Transverse colon (tissue), 4 donors: ENCODE results near the gene SCTR. TPM values are rescaled to one million over a fixed set of nuclear protein-coding genes. Genes with fewer than 3 reads are reported as not detected.

ENCODE experiments used
- DNase-seq: peaks from one replicate; pipeline ENCODE4 v3.0.0-alpha.2; 2019
- H3K27ac ChIP-seq, 4 donors: fragments of 200-600 bp; sonication (generic); 2 replicates each; pipeline ENCODE4 v1.5.1; 2016 to 2018; ENCODE audit warnings: inconsistent platforms in 4 of 4
- H3K27me3 ChIP-seq: fragments of 200-600 bp; sonication (generic); 2 replicates; pipeline ENCODE4 v1.5.1; 2017; ENCODE audit warnings: inconsistent platforms
- H3K36me3 ChIP-seq, 4 donors: fragments of 200-600 bp; sonication (generic); 2 replicates each; pipeline ENCODE4 v1.5.1; 2017 to 2019; ENCODE audit warnings: inconsistent platforms in 4 of 4
- H3K4me1 ChIP-seq, 4 donors: fragments of 200-600 bp; sonication (generic); 2 replicates each; pipeline ENCODE4 v1.5.1; 2017 to 2020; ENCODE audit warnings: inconsistent platforms in 4 of 4
- H3K4me3 ChIP-seq, 4 donors: fragments of 200-600 bp; sonication (generic); 1 replicate in 1 of 4; 2 replicates in 3 of 4; pipeline versions ENCODE4 v1.5.1 to v1.6.1; 2017 to 2019; ENCODE audit warnings: inconsistent platforms in 4 of 4
- H3K9me3 ChIP-seq, 2 donors: fragments of 200-600 bp; sonication (generic); 2 replicates each; pipeline ENCODE4 v1.5.1; 2017 to 2019; ENCODE audit warnings: inconsistent platforms in 2 of 2
- EP300 ChIP-seq: sonication (generic); formaldehyde crosslinking; IDR thresholded peaks from one replicate; pipeline ENCODE4 v1.6.1; 2017; ENCODE audit warnings: antibody characterized with exemption, low read depth
- POLR2A ChIP-seq: fragments of 450-650 bp; IDR thresholded peaks from one replicate; pipeline ENCODE4 v1.6.1; 2016; ENCODE audit warnings: antibody characterized with exemption, mild to moderate bottlenecking, moderate library complexity
- POLR2AphosphoS5 ChIP-seq, 3 donors: sonication (generic); formaldehyde crosslinking; IDR thresholded peaks; one replicate each; pipeline ENCODE4 v1.6.1; 2016; ENCODE audit warnings: antibody characterized with exemption in 3 of 3
- WGBS, 2 donors: methylation state at CpG; one replicate each; pipeline ENCODE4 v1.1.5; 2018; ENCODE audit warnings: low coverage in 1 of 2; 5-methylcytosine and 5-hydroxymethylcytosine counted together
- in situ Hi-C, 4 donors: fragments of 200-750 bp; cut with MboI; loops; one replicate each; pipeline versions ENCODE4 v1.15.0 to v1.15.1; 2017; ENCODE audit warnings: low sequenced_read_pairs in 3 of 4, low pct_ligation_motif_present in 1 of 4, low pct_unique_long_range_greater_than_20kb in 1 of 4
- intact Hi-C: fragments of 100-400 bp; cut with DNase I; formaldehyde crosslinking; loops from one replicate; pipeline ENCODE4 v1.15.1; 2023; ENCODE audit warnings: low total_unique reads
- total RNA-seq, 4 donors: library from RNA; depleted of rRNA; stranded (reverse); fragments of >200 nt; gene quantifications; one replicate each; pipeline ENCODE4 v1.1.0, GENCODE V29; 2016
- TF ChIP-seq, protein P1 (sequence below), 5 experiments: fragments of 200-600 bp in 3 of 5; fragments of 450-650 bp in 2 of 5; sonication (generic) in 3 of 5; IDR thresholded peaks; 1 replicate in 2 of 5; 2 replicates in 3 of 5; pipeline ENCODE4 v1.5.1; 2016 to 2017; ENCODE audit warnings: antibody characterized with exemption in 5 of 5, inconsistent platforms in 3 of 5, mild to moderate bottlenecking in 2 of 5, moderate library complexity in 1 of 5

Gene SCTR
- total RNA-seq: not detected

- in situ Hi-C loops: no loop called here
- H3K4me3 ChIP-seq: no peak within 1 kb of the TSS
Measured at GRCh38 chr2:119523952-119524694, at the start of gene SCTR. Gene SCTR, minus strand, starts transcription at chr2:119524483. Its CDS starts 257 bp downstream, at chr2:119524226.

DNA sequence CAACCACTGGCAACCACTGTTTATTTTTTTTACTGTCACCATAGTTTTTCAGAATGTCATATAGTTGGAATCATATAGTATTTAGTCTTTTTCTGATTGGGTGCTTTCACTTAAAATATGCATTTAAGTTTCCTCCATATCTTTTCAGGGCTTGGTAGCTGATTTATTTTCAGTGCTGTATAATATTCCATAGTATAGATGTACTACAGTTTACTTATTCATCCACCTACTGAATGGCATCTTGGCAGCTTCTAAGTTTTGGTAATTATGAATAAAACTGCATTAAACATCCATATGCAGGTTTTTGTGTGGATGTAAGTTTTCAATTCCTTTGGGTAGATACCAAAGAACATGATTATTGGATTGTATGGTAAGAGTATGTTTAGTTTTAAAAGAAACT lies 43.0 kb upstream of the SCTR start:
- no peak for DNase-seq
- peaks cover 0 to 4% of the 10 kb centered on the region in 2 donors for H3K9me3 ChIP-seq
- H3K27ac ChIP-seq: no peak overlapping the region
- in situ Hi-C loops (no loop called here), intact Hi-C loops (no loop called here)
- TF ChIP-seq, protein P1, sequence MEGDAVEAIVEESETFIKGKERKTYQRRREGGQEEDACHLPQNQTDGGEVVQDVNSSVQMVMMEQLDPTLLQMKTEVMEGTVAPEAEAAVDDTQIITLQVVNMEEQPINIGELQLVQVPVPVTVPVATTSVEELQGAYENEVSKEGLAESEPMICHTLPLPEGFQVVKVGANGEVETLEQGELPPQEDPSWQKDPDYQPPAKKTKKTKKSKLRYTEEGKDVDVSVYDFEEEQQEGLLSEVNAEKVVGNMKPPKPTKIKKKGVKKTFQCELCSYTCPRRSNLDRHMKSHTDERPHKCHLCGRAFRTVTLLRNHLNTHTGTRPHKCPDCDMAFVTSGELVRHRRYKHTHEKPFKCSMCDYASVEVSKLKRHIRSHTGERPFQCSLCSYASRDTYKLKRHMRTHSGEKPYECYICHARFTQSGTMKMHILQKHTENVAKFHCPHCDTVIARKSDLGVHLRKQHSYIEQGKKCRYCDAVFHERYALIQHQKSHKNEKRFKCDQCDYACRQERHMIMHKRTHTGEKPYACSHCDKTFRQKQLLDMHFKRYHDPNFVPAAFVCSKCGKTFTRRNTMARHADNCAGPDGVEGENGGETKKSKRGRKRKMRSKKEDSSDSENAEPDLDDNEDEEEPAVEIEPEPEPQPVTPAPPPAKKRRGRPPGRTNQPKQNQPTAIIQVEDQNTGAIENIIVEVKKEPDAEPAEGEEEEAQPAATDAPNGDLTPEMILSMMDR (IDR thresholded peaks at IDR 0.05): no peak
- no peak for TF ChIP-seq EP300
- TF ChIP-seq POLR2A: no peak
- TF ChIP-seq POLR2AphosphoS5 (IDR thresholded peaks at IDR 0.05): no peak
- no peaks in the 10 kb centered on the region for H3K36me3 ChIP-seq
- no peaks in the 10 kb centered on the region for H3K4me1 ChIP-seq
- no peaks in the 10 kb centered on the region for H3K27me3 ChIP-seq
- H3K4me3 ChIP-seq: no peak overlapping the region

More at GRCh38 chr2:119523952-119524694, at the start of gene SCTR:
- H3K4me1 ChIP-seq: peaks cover 0 to 3% (median 0%) of the 10 kb centered on the region in 4 donors
- TF ChIP-seq POLR2AphosphoS5 (IDR thresholded peaks at IDR 0.05) (no peak), EP300 (no peak), POLR2A (no peak)
- TF ChIP-seq, protein P1 (IDR thresholded peaks at IDR 0.05): no peak
- DNase-seq: no peak
- peaks cover 53% of the 10 kb centered on the region for H3K27me3 ChIP-seq
- no peaks in the 10 kb centered on the region for H3K9me3 ChIP-seq
- intact Hi-C loops: no loop called here
- 29% methylated on average over 44 of the region's 74 CpGs; no CpG with 5 or more reads in 1 of the 2 donors for WGBS, 2 donors
- H3K27ac ChIP-seq: no peak within 1 kb of the TSS
- H3K36me3 ChIP-seq: no peaks in the 10 kb centered on the region

GRCh38 chr2:119565481-119565880 lies 41.2 kb upstream of the SCTR start:
- in situ Hi-C loops: no loop called here
- no peak overlapping the region for H3K27ac ChIP-seq
- no peaks in the 10 kb centered on the region for H3K4me1 ChIP-seq
- intact Hi-C loops: no loop called here
- H3K36me3 ChIP-seq: no peaks in the 10 kb centered on the region
- no peak for DNase-seq
- TF ChIP-seq, protein P1 (IDR thresholded peaks at IDR 0.05): no peak
- TF ChIP-seq POLR2AphosphoS5 (IDR thresholded peaks at IDR 0.05): no peak
- no peak for TF ChIP-seq POLR2A
- no peak for TF ChIP-seq EP300
- WGBS, 2 donors: 63% methylated on average over 2 of the region's 2 CpGs; no CpG with 5 or more reads in 1 of the 2 donors
- H3K9me3 ChIP-seq: peaks cover 0 to 4% of the 10 kb centered on the region in 2 donors
- H3K4me3 ChIP-seq: no peak overlapping the region
- H3K27me3 ChIP-seq: no peaks in the 10 kb centered on the region

DNA sequence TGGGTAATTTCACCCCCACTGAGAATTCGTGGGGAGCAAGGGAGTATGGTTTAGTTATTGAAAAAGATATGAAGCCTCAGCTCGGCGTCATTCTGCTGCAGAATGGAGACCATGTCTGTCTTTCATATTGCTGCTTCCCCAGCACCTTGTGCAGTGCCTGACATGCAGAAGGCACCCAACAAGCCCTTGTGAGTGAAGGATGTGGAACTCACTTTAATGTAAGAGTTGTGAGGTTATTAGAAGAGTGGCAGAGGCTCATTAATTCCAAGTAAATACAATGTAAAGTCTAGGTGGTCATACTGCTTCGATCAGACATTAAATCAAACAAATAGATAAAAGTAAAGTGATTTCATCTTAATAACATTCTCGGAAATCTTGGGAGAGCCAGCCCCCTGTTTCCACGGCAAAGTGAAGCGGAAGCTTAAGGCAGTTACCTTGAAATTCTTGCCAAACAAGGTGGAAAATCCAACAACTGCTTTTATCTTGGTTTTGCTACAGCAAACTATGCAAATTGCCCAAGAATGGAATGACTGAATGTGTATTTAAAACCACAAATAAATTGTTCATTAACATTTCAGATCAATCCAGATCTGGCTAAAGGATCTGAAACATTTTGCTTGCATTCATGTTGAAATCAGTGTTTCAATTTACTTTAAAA lies 29.5 kb upstream of the SCTR start:
- 83 to 96% methylated on average over 4 to 7 of the region's 7 CpGs for WGBS, 2 donors
- no peaks in the 10 kb centered on the region for H3K4me1 ChIP-seq
- TF ChIP-seq POLR2AphosphoS5 (IDR thresholded peaks at IDR 0.05): no peak
- TF ChIP-seq, protein P1 (IDR thresholded peaks at IDR 0.05): no peak
- TF ChIP-seq EP300: no peak
- no peak for TF ChIP-seq POLR2A
- intact Hi-C loops (no loop called here), in situ Hi-C loops (no loop called here)
- no peaks in the 10 kb centered on the region for H3K36me3 ChIP-seq
- H3K9me3 ChIP-seq: no peaks in the 10 kb centered on the region
- DNase-seq: no peak
- no peak overlapping the region for H3K4me3 ChIP-seq
- H3K27ac ChIP-seq: no peak overlapping the region
- H3K27me3 ChIP-seq: no peaks in the 10 kb centered on the region
